ENCODE data around the gene E2F6.
"Not testable (repeated sequence)": the region's sequence is repeated elsewhere in the genome, so short reads cannot be mapped to it uniquely, and the experiment has no call there.

The E2F6 gene

GRCh38 chr2:11417946-11418585, 47.9 kb downstream of the E2F6 start:
- in situ Hi-C loops (cut with MboI; ENCODE audit: low sequenced_read_pairs), result no loop called here

- in situ Hi-C loops (cut with MboI; ENCODE audit: low sequenced_read_pairs), result no loop called here
Observed at GRCh38 chr2:11416931-11417330, 49.0 kb downstream of the E2F6 start.

- in situ Hi-C loops (cut with MboI; ENCODE audit: low sequenced_read_pairs), result no loop called here
Observed at GRCh38 chr2:11416186-11416585, 49.8 kb downstream of the E2F6 start.

- in situ Hi-C loops (cut with MboI; ENCODE audit: low sequenced_read_pairs), result no loop called here
Observed at GRCh38 chr2:11414372-11415124, 51.4 kb downstream of the E2F6 start.

- in situ Hi-C loops (cut with MboI; ENCODE audit: low sequenced_read_pairs), result no loop called here
Observed at GRCh38 chr2:11412449-11412810, 53.5 kb downstream of the E2F6 start.

- in situ Hi-C loops (cut with MboI; ENCODE audit: low sequenced_read_pairs), result no loop called here
Observed at GRCh38 chr2:11411768-11412448, 54.1 kb downstream of the E2F6 start.

GRCh38 chr2:11411244-11411643, 54.7 kb downstream of the E2F6 start:
- in situ Hi-C loops (cut with MboI; ENCODE audit: low sequenced_read_pairs), result no loop called here

- in situ Hi-C loops (cut with MboI; ENCODE audit: low sequenced_read_pairs), result no loop called here
Observed at GRCh38 chr2:11410101-11410500, 55.9 kb downstream of the E2F6 start.

GRCh38 chr2:11409572-11409959, 56.4 kb downstream of the E2F6 start:
- in situ Hi-C loops (cut with MboI; ENCODE audit: low sequenced_read_pairs), result no loop called here

GRCh38 chr2:11408959-11409571, 56.9 kb downstream of the E2F6 start:
- in situ Hi-C loops (cut with MboI; ENCODE audit: low sequenced_read_pairs), result no loop called here

GRCh38 chr2:11407413-11407812, 58.5 kb downstream of the E2F6 start:
- in situ Hi-C loops (cut with MboI; ENCODE audit: low sequenced_read_pairs), result no loop called here

GRCh38 chr2:11406958-11407381, 59.0 kb downstream of the E2F6 start:
- in situ Hi-C loops (cut with MboI; ENCODE audit: low sequenced_read_pairs), result no loop called here

- in situ Hi-C loops (cut with MboI; ENCODE audit: low sequenced_read_pairs), result no loop called here
Observed at GRCh38 chr2:11406267-11406957, 59.5 kb downstream of the E2F6 start.

GRCh38 chr2:11405599-11406266, 60.2 kb downstream of the E2F6 start:
- in situ Hi-C loops (cut with MboI; ENCODE audit: low sequenced_read_pairs), result no loop called here

GRCh38 chr2:11405074-11405406, 60.9 kb downstream of the E2F6 start:
- in situ Hi-C loops (cut with MboI; ENCODE audit: low sequenced_read_pairs), result not testable (repeated sequence)

- in situ Hi-C loops (cut with MboI; ENCODE audit: low sequenced_read_pairs), result no loop called here
Observed at GRCh38 chr2:11404376-11405073, 61.4 kb downstream of the E2F6 start.

- in situ Hi-C loops (cut with MboI; ENCODE audit: low sequenced_read_pairs), result no loop called here
Observed at GRCh38 chr2:11402436-11402835, 63.5 kb downstream of the E2F6 start.

GRCh38 chr2:11399438-11399762, 66.6 kb downstream of the E2F6 start:
- in situ Hi-C loops (cut with MboI; ENCODE audit: low sequenced_read_pairs), result no loop called here

GRCh38 chr2:11398750-11399437, 67.1 kb downstream of the E2F6 start:
- in situ Hi-C loops (cut with MboI; ENCODE audit: low sequenced_read_pairs), result no loop called here

GRCh38 chr2:11397513-11397912, 68.4 kb downstream of the E2F6 start:
- in situ Hi-C loops (cut with MboI; ENCODE audit: low sequenced_read_pairs), result no loop called here

All from hTERT RPE-1 (cell line).